Osteoblast (primary cell): ENCODE data around the gene PDE9A. TPM values are rescaled to one million over a fixed set of nuclear protein-coding genes. Genes with fewer than 3 reads are reported as not detected.
"Not testable (repeated sequence)": the region's sequence is repeated elsewhere in the genome, so short reads cannot be mapped to it uniquely, and the experiment has no call there.

Experiments used
- DNase-seq: peaks from one replicate; pipeline ENCODE4 v3.0.0; 2011; ENCODE audit warnings: low spot score, mixed read lengths; ENCODE audit not compliant: insufficient read length; ENCODE audit errors: missing footprints
- H2AFZ ChIP-seq: 2 replicates; pipeline ENCODE4 v1.6.0; 2011; ENCODE audit warnings: mild to moderate bottlenecking, low read length
- H3K27ac ChIP-seq: 2 replicates; pipeline ENCODE4 v1.5.1; 2011; ENCODE audit warnings: mild to moderate bottlenecking, low read depth, low read length, moderate library complexity
- H3K27me3 ChIP-seq: 2 replicates; pipeline ENCODE4 v1.6.0; 2012; ENCODE audit warnings: mild to moderate bottlenecking, control low read depth, inconsistent platforms, low read length, moderate library complexity; ENCODE audit not compliant: insufficient read depth
- H3K36me3 ChIP-seq: 2 replicates; pipeline ENCODE4 v1.5.1; 2011; ENCODE audit warnings: mild to moderate bottlenecking, low read length, control low read depth, moderate library complexity; ENCODE audit not compliant: insufficient read depth
- H3K4me1 ChIP-seq: 2 replicates; pipeline ENCODE4 v1.5.1; 2011; ENCODE audit warnings: mild to moderate bottlenecking, low read length, control low read depth, moderate library complexity; ENCODE audit not compliant: insufficient read depth
- H3K4me2 ChIP-seq: 2 replicates; pipeline ENCODE4 v1.6.0; 2011; ENCODE audit warnings: mild to moderate bottlenecking, low read length; ENCODE audit not compliant: insufficient read depth
- H3K4me3 ChIP-seq: fragments of 200-600 bp; sonication (generic); 3 replicates; pipeline ENCODE4 v1.5.1; 2012; ENCODE audit warnings: mild to moderate bottlenecking, low read length, inconsistent platforms; ENCODE audit not compliant: insufficient read depth
- H3K79me2 ChIP-seq: 2 replicates; pipeline ENCODE4 v1.6.0; 2012; ENCODE audit warnings: mild to moderate bottlenecking, low read length, control low read depth, inconsistent platforms; ENCODE audit not compliant: insufficient read depth
- H3K9me3 ChIP-seq: 2 replicates; pipeline ENCODE4 v1.5.1; 2011; ENCODE audit warnings: low read depth, low read length, control low read depth
- H4K20me1 ChIP-seq: 2 replicates; pipeline ENCODE4 v1.6.0; 2012; ENCODE audit warnings: mild to moderate bottlenecking, low read length, control low read depth; ENCODE audit not compliant: insufficient read depth
- total RNA-seq: library from RNA; depleted of rRNA; stranded (reverse); fragments of >200 nt; gene quantifications from 2 replicates; pipeline ENCODE4 v1.2.3, GENCODE V29; 2012
- TF ChIP-seq, protein P1 (sequence below): IDR thresholded peaks from 2 replicates; pipeline ENCODE4 v1.5.1; 2011; ENCODE audit warnings: mild to moderate bottlenecking, low read depth, low read length, moderate library complexity; ENCODE audit errors: extremely low read depth

PDE9A gene
- total RNA-seq, 1 donor, result 0.36 TPM

DNA sequence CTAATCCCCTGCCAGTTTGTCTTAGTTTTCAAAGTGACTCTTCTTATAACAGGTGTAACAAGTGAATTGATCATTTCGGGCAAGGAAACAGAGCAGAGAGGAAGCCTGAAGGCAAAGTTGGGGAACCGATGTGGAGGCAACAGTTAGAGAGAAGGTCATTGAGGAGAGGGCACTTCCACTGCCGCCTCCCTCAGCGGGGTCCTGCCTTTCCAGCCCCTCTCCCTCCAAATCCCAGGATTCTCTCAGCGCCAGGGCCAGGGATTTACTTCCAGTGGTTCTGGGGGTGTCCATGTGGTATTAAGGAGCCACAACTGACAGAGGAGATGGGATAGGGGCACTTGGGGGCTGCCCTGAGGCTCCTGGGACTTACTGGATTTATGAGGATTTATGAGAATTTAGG is 39.7 kb upstream of the PDE9A start:
- Histone ChIP-seq H3K4me2 (no peak overlapping the region), H3K27me3 (peaks cover 14% of the 10 kb centered on the region), H3K27ac (no peak overlapping the region), H3K4me3 (no peak overlapping the region), H3K4me1 (no peaks in the 10 kb centered on the region), H4K20me1 (no peaks in the 10 kb centered on the region), H3K36me3 (no peaks in the 10 kb centered on the region), H2AFZ (no peak overlapping the region), H3K9me3 (no peaks in the 10 kb centered on the region), H3K79me2 (no peaks in the 10 kb centered on the region)
- TF ChIP-seq, protein P1, sequence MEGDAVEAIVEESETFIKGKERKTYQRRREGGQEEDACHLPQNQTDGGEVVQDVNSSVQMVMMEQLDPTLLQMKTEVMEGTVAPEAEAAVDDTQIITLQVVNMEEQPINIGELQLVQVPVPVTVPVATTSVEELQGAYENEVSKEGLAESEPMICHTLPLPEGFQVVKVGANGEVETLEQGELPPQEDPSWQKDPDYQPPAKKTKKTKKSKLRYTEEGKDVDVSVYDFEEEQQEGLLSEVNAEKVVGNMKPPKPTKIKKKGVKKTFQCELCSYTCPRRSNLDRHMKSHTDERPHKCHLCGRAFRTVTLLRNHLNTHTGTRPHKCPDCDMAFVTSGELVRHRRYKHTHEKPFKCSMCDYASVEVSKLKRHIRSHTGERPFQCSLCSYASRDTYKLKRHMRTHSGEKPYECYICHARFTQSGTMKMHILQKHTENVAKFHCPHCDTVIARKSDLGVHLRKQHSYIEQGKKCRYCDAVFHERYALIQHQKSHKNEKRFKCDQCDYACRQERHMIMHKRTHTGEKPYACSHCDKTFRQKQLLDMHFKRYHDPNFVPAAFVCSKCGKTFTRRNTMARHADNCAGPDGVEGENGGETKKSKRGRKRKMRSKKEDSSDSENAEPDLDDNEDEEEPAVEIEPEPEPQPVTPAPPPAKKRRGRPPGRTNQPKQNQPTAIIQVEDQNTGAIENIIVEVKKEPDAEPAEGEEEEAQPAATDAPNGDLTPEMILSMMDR, result no peak
- no peak for DNase-seq

DNA sequence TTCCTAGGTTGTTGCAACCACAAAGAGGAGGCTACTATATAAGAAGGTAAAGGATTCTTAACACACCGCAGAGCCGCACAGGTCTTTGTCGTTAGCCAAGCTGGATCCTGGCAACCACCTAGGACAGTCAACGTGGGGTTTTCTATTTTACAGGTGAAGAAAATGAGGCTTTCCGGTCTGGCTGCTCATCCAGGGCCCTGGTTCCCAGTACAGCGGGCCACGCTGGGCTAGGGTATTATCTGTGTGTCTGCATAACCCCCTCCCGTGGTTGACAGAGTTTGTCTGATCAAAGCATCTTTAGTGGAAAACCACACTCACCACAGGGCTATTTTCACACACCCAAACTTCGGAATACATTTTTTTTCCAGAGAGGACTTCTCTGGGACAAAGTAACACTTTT is 39.0 kb upstream of the PDE9A start:
- Histone ChIP-seq H3K4me3 (no peak overlapping the region), H2AFZ (no peak overlapping the region), H3K79me2 (no peaks in the 10 kb centered on the region), H3K9me3 (no peaks in the 10 kb centered on the region), H4K20me1 (no peaks in the 10 kb centered on the region), H3K4me1 (no peaks in the 10 kb centered on the region), H3K4me2 (no peak overlapping the region), H3K27me3 (peaks cover 14% of the 10 kb centered on the region), H3K27ac (no peak overlapping the region), H3K36me3 (no peaks in the 10 kb centered on the region)
- no peak for DNase-seq
- TF ChIP-seq, protein P1, result no peak

DNA sequence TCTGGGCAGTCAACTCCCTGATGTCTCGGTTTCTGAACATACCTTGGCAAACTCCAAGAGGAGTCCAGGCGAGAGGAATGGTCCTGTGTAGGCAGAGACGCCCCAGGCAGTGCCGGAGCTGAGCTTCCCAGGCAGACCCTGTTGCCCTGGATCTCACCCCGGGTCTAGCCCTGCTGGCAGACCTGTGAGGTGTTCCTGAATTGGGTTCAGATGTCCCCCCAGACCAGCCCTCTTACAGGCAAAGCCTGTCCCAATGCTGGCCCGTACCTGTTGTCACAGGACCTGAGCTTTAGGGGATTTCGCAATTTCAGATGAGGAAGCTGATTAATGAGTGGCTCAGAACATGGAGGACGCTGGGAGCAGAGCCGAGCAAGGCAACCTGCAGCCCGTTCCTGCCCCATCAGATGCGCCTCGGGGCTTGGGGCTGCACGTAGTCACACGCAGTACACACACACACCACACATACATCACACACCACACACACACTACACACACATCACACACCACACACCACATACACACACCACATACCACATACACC is 38.5 kb upstream of the PDE9A start:
- Histone ChIP-seq H3K4me1 (no peaks in the 10 kb centered on the region), H4K20me1 (no peaks in the 10 kb centered on the region), H3K4me2 (no peak overlapping the region), H3K4me3 (no peak overlapping the region), H3K36me3 (no peaks in the 10 kb centered on the region), H3K79me2 (no peaks in the 10 kb centered on the region), H3K9me3 (no peaks in the 10 kb centered on the region), H2AFZ (no peak overlapping the region), H3K27ac (no peak overlapping the region), H3K27me3 (peaks cover 14% of the 10 kb centered on the region)
- TF ChIP-seq, protein P1, result no peak
- DNase-seq, result no peak

DNA sequence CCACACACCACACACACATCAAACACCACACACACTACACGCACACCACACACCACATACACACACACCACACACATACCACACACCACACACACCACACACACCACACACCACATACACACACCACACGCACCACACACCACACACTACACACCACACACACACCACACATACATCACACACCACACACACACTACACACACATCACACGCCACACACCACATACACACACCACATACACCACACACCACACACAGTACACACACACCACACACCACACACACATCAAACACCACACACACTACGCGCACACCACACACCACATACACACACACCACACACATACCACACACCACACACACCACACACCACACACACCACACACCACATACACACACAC is 38.0 kb upstream of the PDE9A start:
- peaks cover 16% of the 10 kb centered on the region for H3K27me3 ChIP-seq
- H3K9me3 ChIP-seq, H3K4me3 ChIP-seq, H4K20me1 ChIP-seq, DNase-seq, H3K27ac ChIP-seq, H3K4me2 ChIP-seq, H3K79me2 ChIP-seq, H2AFZ ChIP-seq, H3K4me1 ChIP-seq, H3K36me3 ChIP-seq: not testable (repeated sequence)

DNA sequence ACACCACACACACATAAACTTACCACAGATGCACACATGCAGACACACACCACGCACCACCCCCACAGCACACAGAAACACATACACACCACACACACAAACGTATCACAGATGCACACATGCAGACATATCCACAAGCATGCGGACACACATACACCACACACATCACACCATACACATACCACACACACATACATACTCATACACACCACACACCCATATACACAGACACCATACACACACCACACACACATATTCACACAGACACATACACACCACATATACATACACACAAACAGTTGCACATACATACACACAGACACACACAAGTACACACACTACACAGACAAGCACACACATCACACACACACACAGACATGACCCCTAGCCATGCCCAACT is 37.5 kb upstream of the PDE9A start:
- DNase-seq, result no peak
- no peak overlapping the region for H2AFZ ChIP-seq

More for the DNA sequence above, 37.5 kb upstream of the PDE9A start:
- Histone ChIP-seq H4K20me1 (no peaks in the 10 kb centered on the region), H3K79me2 (no peaks in the 10 kb centered on the region), H3K27ac (no peak overlapping the region), H3K36me3 (no peaks in the 10 kb centered on the region), H3K4me1 (no peaks in the 10 kb centered on the region), H3K4me2 (no peak overlapping the region), H3K27me3 (peaks cover 16% of the 10 kb centered on the region), H3K4me3 (no peak overlapping the region), H3K9me3 (no peaks in the 10 kb centered on the region)
- TF ChIP-seq, protein P1, result no peak
